Right ventricle myocardium inferior (tissue), 1 donor: ENCODE data around the gene PLEKHM3. TPM values are rescaled to one million over a fixed set of nuclear protein-coding genes. Genes with fewer than 3 reads are reported as not detected.
A peak's percentile ranks its signal among the peaks of the same experiment; 100 is the strongest.

Experiments
- ATAC-seq: fragments of 200-7000 bp; cut with Tn5 transposase; one replicate; pipeline ENCODE4 v1.9.1; 2020; ENCODE audit warnings: mild to moderate bottlenecking, moderate library complexity
- DNase-seq: peaks from one replicate; pipeline ENCODE4 v3.0.0; 2021; ENCODE audit errors: missing footprints
- intact Hi-C: fragments of 100-400 bp; cut with DNase I; formaldehyde crosslinking; loops from one replicate; pipeline ENCODE4 v1.11.0; 2022
- long read RNA-seq: library from polyadenylated mRNA; unstranded; transcript quantifications from one replicate; pipeline ENCODE4 v2.0.0, GENCODE V29; 2021
- total RNA-seq: library from RNA; stranded (reverse); fragmentation: NEBNext Ultra II Directional; extraction: Animal tissue kit (Norgen Biotek cat#: 25700); gene quantifications from one replicate; pipeline ENCODE4 v1.2.1, GENCODE V29; 2021
- donor health status: DM: no; HTN: yes; CAD: no; lungs with severe emphysema.

The PLEKHM3 gene, protein sequence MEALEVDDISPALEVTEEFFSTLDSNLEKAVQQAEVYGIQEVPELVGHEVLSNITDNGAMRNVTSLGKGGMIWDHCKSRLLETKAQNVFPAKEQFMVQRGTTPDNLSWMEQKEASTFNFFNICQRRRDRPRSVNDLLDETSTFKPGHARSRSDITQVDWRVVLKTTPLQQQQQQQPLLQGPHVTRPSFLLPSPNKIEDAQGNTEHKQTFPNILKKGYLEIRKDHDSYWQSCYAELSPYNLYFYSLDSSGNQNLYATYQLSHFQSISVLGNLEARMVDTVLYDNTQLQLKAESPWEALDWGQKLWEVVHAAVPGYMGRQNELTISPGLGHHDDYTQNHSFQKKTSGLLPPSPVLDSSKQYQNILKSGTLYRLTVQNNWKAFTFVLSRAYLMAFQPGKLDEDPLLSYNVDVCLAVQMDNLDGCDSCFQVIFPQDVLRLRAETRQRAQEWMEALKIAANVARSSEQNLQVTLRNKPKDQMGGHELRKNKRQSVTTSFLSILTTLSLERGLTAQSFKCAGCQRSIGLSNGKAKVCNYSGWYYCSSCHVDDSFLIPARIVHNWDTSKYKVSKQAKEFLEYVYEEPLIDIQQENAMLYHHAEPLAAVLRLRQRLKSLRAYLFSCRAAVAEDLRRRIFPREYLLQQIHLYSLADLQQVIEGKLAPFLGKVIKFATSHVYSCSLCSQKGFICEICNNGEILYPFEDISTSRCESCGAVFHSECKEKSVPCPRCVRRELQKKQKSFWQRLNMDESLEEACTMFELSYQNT
- total RNA-seq: 13.6 TPM
- long read RNA-seq, partial matches to known transcripts: 1 of 3 reads
- long read RNA-seq, other reads (novel, unspliced or antisense): 2 of 3 reads

GRCh38 chr2:208025037-208025813 is at the start of gene PLEKHM3:
Gene PLEKHM3, minus strand, starts transcription at chr2:208025527. Its CDS starts 23,888 bp downstream, at chr2:208001639.
- DNase-seq (peak; percentile 96), ATAC-seq (peak; percentile 96)
- intact Hi-C loops: loop anchor here (5.0 kb wide), 1 partner anchor 398 kb away; the partner anchor contains the start of gene METTL21A

DNA sequence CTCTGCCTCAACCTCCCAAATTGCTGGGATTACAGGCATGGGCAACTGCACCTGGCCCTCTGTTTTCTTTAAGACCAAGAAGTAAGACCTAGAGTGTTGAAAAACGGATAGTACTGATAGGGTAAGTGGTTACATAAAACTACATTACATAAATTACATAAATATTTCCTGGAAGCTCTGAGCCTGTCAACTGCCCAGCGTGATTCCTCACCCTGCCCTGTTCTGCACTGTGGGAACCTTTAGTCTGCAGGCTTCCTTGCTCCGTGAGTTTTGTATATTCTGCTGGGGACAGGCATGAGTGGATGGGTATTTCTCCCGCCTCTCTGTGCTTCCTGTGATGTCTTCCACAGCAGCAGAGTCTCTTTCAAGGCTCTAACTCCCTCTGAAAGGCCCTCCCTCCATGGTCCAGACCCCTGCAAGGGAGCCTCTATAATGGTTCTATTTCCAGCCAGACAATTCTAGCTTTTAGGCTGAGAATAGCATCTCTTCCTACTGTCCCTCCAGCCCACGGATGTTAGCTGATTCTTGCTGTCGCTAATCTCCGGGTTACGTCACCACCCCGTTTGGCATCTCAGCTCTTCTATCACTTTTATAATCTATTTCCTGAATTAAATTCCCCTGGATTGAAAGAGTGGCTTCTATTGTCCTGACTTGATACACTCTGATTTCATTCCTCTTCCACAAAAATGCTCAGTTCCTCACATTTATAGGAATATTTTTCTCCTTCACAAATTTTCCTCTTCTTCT is 49.5 kb upstream of the PLEKHM3 start:
- DNase-seq (no peak), ATAC-seq (no peak)
- intact Hi-C loops: loop anchor here (5.0 kb wide), 1 partner anchor 327 kb away; no protein-coding TSS in a partner anchor

- peak; percentile 71 for ATAC-seq
- intact Hi-C loops: loop anchor here (5.0 kb wide), 1 partner anchor 325 kb away; no protein-coding TSS in a partner anchor
- DNase-seq: no peak
Measured at GRCh38 chr2:208072250-208072892, 47.0 kb upstream of the PLEKHM3 start.

- DNase-seq (no peak), ATAC-seq (no peak)
- intact Hi-C loops: no loop called here
Measured at GRCh38 chr2:208069186-208069585, 43.9 kb upstream of the PLEKHM3 start.

GRCh38 chr2:208066016-208066415 is 40.7 kb upstream of the PLEKHM3 start:
- intact Hi-C loops: no loop called here
- ATAC-seq (no peak), DNase-seq (no peak)

GRCh38 chr2:208065476-208065875 is 40.1 kb upstream of the PLEKHM3 start:
- intact Hi-C loops: no loop called here
- ATAC-seq (no peak), DNase-seq (no peak)

DNA sequence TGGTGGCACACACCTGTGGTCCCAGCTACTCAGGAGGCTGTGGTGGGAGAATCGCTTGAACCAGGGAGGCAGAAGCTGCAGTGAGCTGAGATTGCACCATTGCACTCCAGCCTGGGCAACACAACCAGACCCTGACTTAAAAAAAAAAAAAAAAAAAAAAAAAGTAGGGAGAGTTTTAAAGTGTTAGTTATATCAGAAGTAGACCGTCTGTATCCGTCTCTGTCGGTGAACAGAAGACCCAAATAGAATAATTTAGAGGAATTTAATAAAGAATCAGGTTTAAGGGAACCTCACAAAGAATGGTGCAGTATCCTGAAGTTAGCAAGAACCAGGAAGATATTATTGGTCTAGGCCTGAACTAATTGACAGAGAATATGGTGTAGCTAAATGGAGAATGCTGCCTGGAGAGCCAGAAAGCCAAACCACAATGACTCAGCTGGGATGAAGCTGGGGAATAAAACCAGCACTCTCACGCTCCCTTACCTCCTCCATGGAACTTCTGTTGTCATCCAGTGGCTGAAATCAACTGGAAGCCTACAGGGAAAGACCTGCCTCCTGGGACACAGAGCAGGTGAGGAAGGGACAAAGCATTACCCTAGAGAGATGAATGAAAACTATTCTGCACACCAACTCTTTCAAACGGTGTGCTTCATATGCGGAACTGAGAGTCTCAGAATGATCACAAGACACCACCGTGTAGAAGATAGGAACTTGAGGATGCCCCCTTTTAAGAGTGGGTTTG is 39.1 kb upstream of the PLEKHM3 start:
- intact Hi-C loops: no loop called here
- ATAC-seq: no peak
- DNase-seq: no peak

DNA sequence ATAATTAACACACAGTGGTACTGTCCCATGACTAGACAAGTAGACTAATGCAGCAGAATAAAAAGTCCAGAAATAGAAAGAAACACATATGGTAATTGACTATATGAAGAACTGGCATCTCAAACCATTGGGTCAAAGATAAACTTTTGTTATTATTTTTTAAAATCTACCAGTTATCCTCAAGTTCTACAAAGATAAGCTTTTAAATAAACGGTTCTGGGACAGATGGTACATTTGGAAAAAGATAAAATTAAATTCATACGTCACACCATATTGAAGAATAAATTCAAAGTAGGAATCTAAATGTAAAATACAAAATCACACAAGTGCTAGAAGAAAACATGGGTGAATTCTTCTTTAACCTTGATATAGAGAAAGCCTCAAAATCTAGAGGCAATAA is 37.6 kb upstream of the PLEKHM3 start:
- intact Hi-C loops: no loop called here
- no peak for DNase-seq
- ATAC-seq: no peak

GRCh38 chr2:208062113-208062512 is 36.8 kb upstream of the PLEKHM3 start:
- ATAC-seq: no peak
- intact Hi-C loops: no loop called here
- no peak for DNase-seq

GRCh38 chr2:208057108-208057507 is 31.8 kb upstream of the PLEKHM3 start:
- ATAC-seq: no peak
- intact Hi-C loops: no loop called here
- DNase-seq: no peak

- ATAC-seq: no peak
- DNase-seq: no peak
- intact Hi-C loops: no loop called here
Measured at GRCh38 chr2:208049441-208049840, 24.1 kb upstream of the PLEKHM3 start.

GRCh38 chr2:208049006-208049405 is 23.7 kb upstream of the PLEKHM3 start:
- intact Hi-C loops: no loop called here
- DNase-seq: no peak
- ATAC-seq: no peak

DNA sequence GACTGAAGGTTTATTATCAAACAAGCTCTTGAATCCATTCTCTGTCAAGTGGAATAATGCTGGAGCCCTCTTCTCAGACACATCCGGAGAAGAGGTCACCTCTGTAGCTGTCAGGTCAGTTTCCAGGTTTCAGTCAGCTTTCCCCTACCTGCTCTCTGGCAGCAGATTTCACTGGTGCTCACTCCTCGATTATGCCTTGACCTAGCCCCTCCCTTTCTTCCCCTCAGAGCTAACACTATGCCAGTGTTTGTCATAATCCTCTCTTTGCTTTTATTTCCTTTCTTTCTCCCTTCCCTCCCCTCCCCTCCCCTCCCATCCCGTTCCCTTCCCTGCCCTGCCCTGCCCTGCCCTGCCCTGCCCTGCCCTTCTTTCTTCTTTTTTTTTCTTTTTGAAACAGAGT is 22.5 kb upstream of the PLEKHM3 start:
- ATAC-seq: no peak
- intact Hi-C loops: no loop called here
- DNase-seq: no peak

- ATAC-seq (no peak), DNase-seq (no peak)
- intact Hi-C loops: no loop called here
Measured at GRCh38 chr2:208046686-208047085, 21.4 kb upstream of the PLEKHM3 start.

GRCh38 chr2:208042450-208042849 is 17.1 kb upstream of the PLEKHM3 start:
- DNase-seq: no peak
- intact Hi-C loops: no loop called here
- no peak for ATAC-seq

DNA sequence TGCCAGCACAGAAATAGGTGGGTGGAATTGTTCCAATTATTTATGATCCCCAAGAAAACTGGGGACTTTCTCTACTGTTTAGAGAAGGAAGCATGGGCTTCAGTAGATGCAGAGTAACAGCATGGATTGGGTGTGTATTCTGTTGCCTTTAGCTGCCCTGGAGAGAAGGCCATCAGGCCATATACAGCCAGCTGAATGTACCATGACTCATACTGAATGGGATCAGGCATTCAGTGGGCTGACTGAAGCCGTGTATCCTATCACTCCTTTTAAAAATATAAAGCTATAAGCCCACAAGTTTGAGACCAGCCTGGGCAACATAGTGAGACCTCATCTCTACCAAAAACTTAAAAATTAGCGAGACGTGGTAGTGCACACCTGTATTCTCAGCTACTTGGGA is 16.7 kb upstream of the PLEKHM3 start:
- intact Hi-C loops: no loop called here
- ATAC-seq (no peak), DNase-seq (no peak)
